ENCODE results near the gene BCDIN3D.
A peak's percentile ranks its signal among the peaks of the same experiment; 100 is the strongest.

BCDIN3D gene

DNA sequence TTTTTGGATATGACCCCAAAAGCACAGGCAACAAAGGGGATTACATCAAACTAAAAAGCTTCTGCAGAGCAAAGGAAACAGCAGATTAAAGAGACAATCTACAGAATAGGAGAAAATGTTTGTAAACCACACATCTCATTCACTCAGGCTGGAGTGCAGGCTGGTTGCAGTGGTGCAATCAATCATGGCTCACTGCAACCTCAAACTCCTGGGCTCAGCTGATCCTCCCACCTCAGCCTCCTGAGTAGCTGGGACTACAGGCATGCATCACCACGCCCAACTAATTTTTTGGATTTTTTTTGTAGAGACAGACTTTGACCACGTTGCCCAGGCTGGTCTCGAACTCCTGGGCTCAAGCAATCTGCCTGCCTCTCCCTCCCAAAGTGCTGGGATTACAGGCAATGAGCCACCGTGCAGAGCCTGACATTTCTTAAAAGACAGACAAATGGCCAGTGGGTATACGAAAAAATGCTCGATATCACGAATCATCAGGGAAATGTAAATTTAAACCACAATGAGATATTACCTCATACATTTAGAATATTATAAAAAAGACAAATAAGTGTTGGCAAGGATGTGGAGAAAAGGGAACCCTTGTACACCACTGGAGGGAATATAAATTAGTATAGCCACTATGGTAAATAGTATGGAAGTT lies 24.5 kb downstream of the BCDIN3D start:
- DNase-seq, result peak; percentile 44

DNA sequence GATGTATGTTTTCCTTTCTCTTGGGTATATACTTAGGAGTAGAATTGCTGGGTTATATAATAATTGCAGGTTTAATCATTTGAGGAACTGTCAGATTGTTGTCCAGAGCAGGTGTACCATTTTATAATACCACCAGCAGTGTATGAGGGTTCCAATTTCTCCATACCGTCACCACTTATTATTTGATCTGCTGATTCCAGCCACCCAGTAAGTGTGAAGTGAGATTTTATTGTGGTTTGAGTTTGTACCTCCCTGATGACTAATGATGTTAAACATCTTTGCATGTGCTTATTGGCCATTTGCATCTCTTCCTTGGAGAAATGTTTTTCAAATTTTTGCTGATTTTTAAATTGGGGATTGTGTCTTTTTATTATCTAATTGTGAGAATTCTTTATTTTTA lies 29.8 kb downstream of the BCDIN3D start:
- DNase-seq, result no peak

DNA sequence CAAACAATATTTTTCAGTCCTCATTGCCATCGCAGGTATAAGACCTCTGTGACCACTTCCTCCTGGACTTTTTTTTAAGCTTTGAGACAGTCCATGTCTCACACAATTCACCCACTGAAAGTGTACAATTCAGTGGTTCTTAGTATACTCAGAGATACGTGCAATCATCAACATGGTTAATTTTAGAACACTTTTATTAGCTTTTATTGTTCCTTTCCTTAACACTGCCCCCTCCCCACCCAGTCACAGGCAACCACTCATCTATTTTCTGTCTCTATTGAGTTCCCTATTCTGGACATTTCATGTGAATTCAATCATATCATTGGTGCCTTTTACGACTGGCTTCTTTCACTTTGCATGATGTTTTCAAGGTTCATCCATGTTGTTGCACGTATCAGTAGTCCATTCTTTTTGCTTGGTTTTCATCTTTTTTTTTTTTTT lies 30.9 kb downstream of the BCDIN3D start:
- DNase-seq, result no peak

DNA sequence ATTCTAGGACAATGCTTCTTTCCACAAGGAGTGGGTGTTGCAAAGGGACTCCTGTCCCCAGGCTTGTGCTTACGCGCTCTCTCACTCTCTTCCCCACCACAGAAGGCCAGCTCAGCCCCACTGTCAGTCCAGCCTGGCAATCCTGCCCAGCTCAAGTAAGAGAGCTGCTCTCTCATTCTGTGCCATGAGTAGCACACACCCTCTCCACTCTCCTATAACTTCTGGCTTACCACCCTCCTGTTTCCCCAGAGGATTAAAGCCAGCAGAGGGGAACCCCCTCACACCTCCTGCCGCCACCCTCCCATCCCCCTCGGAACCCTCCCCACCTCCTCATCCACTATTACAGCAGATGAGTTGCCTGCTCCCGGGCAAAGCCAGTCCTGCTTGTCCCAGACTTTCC lies 31.8 kb downstream of the BCDIN3D start:
- DNase-seq, result no peak

DNA sequence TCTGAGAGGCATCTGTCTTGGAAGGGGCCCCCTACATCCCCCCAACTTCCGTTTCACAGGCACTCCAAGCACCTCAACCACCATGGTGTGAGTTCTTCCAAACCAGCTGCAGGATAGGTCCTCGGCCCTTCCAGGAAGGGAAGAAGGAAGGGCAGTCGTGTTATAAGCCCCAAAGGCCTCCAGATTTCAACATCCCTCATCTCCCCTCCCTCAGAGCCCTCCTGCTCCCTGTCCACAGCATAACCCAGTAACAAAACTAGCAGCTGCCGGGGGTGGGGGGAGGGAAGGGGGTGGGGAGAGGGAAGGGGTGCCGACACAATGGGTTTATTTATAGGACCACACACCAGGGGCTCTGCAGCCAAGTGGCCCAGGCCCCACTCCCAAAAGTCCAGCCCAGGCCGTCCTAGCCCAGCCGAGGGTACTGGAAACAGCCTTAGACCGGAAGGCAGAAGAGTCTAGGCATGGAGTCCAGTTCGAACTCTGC lies 33.0 kb downstream of the BCDIN3D start:
- DNase-seq, result no peak

DNA sequence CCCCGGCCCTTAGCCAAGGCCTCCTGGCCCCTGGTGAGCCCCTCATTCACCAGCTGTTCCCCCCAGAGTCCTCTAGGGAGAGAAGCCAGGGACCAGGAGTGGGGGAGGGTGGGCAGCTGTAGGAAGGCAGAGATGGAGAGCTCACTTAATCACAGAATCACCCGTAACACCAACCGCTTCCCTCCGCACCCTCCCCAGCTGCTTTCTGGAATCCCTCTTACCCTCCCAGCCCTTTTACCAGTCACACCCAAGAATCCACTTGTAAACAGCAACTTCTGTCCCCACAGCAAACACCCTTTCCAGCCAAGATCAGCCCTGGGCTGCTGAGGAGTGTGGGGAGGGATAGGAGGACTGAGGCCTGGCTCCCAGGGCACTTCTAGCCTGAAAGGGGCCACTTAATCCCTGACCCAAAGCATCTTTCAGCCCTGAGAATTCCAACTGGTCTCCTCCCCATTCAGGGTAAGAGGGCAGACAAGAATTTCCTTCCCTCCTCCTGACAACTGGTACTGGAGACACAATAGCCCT lies 33.5 kb downstream of the BCDIN3D start:
- no peak for DNase-seq

DNA sequence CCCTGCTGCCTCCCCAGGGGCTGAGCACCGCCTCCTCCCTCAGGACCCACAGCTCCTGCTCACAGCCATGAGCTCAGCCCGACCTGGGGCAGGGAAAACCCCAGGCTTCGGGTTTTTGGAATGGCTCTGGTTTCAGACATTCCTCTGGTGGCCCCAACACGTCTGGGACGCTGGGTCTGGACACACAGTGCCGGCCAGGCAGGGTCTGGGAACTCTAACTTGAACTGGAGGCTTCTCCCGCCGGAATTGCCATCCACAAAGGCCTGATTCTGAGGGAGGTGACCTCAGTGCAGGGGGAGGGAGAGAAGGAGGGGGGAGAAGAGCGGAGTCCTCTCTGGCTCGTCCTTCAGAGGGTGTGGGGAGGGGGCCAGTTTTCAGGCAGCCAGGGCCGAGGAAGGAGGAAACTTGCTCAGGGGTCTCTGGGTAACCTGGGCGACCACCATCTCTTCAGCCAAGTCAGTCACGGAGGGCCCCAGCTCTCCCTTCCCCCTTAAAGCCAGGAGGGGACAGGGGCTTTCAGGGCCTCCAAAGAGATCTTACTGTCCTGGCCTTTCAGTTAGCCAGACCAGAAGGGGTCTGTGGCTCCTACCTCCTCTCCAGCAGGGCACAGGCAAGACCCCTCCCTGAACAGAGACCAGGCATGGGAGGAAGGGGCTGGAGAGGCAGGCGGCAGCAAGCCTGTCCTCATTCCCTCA lies 34.1 kb downstream of the BCDIN3D start:
- DNase-seq, result no peak

DNA sequence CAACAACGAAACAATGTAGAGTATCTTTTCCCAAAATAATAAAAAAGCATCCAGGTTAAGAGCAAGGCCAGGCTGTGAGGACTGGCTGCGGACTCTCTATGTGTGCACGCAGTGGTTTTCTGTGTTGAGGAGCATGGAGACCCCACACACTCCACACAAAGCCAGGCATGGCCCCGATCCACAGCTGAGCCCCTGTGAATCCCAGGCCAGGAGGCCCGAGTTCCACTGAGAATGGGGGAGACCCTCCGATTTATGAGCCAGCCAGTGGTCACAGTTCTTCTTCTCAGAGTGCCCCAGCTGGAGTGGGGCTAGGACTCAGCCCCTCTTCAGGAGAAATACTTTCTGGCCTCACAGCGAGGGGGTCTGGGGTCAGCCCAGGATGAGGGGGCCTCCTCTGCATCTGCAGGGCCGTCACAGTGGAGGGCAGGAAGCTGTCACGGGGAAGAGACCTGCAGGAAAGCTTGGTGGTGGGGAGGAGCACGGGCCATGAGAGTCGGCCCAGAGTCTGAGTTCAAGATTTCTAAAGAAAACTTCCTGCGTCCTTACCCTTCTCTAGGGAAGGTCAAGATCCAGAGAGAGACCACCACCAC lies 34.8 kb downstream of the BCDIN3D start:
- DNase-seq, result no peak

DNA sequence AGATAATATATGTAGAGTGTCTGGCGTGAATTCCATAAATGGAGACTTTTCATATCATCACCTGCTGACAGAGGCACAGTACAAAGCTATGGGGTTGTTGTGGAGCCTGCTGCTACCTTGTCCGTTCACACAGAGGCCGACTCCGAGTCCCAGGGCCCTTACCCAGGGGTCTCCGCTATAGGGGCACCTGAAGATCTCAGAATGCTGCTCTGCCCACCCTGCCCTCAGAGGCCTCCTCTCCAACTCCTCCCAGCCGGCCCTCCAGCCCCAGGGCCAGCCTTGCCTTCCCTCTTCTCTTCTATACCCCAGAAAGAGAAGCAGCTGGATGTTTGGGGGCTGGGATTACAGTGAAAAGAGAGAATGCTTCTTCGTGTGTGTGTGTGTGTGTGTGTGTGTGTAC lies 36.0 kb downstream of the BCDIN3D start:
- no peak for DNase-seq

DNA sequence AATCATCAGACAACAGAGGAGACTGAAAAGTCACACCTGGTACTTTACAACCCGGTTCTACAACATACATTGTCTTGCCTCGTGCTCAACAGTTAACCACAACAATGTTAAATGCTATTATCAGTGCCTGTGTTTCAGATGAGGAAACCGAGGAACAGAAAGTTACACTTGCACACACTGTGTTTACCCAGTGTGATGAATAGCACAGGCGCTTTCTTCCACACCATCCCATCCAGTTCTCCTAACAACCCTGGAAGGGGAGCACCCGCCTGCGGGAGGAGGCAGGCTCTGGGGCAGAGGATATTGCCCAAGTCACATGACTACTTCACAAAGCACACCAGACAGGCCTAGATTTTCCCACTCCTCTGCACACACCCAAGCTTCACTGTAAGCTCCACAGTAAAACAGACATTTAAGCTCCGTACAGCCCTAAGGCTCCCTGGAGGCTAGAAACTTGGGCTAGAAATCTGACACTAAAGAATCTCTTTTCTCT lies 36.5 kb downstream of the BCDIN3D start:
- DNase-seq, result no peak

DNA sequence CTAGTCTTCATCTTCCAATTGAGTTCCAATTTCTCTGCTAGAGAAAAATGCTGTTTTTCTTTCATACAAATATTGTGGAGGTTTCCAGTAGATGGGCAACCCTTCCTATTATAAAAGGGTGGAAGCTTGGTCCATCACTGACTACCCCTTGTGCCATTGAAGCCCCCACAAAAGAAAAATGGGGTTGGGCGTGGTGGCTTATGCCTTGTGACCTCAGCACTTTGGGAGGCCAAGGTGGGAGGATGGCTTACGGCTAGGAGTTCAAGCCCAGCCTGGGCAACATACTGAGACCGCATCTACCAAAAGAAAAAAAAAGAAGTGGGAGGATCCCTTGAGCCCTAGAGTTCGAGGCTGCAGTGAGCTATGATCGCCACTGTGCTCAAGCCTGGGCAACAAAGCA lies 37.5 kb downstream of the BCDIN3D start:
- no peak for DNase-seq

DNA sequence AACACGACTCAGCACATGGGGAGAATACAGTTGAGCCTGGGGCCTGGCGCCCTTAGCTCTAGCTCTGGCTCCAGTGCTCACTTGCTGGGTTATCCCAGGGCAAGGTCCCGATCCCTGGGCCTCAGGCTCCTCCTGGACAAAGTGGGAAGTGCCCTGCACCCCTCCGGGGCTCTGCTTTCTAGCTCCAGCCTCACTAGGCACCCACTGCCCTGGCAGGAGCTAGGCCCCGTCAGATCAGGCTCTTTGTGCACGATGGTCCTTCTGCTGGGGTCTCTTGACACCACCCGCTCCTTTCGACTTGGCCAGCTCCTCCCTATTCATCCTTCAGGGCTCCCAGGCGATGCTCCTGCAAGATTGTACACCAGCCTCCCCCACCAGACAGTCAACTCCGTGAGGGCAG lies 38.1 kb downstream of the BCDIN3D start:
- DNase-seq, result no peak

DNA sequence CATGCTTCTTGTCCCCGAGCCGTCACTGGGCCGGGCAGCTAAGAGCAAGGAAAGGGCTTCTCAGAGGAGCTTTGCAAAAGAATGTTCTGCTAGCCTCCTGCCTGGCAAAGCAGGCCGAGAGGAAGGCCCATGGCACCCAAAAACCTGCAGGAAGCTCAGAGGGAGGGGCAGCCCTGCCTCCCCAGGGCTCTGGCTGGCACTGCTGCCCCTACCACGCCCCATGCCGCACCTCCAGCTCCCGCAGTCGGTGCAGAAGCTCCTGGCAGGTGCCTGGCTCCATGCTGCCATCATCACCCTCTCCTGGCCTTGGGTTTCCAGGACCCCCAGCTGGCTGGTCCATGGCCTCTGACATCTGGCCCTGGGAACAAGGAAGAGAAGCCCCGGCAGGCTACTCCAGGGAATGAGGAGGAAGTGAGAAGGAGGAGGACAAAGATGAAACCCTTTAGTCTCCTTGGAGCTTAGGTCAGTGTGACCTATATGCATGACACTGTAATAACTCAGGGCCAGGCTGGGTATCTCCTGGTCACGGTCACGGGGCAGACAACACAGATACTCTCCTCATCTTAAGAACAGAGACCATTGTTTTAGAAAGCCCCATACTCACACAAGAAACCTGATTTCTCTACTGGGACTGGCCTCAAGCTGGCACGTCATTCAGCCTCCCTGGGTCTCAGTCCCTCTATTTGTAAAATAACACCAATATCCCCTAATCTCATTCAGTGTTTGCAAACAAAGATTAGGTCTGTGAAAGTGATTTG lies 39.0 kb downstream of the BCDIN3D start:
- no peak for DNase-seq

DNA sequence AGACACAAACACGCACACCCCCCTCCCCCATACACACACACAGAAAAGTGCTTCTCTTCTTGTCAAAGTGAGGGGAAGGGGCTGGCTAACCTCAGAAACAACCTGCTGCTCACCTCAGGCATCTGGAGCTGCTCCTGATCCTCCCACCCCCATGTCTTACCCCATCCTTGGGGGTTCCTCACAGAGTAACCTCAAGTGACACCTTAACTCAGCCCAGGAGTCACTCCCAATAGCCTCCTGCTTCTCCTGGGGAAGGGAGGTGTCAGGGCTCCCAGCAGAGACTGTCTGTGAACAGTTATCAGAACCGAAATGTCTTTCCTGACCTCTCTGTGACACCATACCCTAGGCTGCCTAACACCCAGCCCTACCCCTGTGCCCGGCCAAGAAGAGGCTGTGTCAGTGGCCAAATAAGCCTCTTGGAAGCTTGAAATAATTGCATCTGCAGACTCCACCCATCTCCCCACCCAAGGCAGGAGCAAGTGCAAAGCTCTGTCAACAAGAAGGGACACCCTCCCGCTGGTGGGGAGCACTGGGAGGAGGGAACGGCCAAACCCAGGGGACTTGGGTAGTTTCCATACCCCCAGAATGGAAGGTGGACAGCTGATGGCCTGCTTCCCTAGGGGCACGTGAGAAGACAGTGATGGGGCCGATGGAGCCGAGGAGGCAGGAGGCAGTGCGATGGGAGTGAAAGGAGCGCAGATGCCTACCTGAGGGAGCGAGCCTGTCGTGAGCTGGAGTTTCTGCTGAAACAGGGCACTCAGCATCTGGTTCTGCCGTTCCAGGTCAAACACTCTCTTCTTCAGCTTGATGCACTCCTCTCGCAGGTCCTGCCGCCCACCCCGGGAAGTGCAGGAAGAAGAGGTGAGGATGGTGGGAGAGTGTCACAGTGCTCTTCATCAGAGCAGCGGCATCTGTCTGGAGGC lies 41.5 kb downstream of the BCDIN3D start:
- no peak for DNase-seq

DNA sequence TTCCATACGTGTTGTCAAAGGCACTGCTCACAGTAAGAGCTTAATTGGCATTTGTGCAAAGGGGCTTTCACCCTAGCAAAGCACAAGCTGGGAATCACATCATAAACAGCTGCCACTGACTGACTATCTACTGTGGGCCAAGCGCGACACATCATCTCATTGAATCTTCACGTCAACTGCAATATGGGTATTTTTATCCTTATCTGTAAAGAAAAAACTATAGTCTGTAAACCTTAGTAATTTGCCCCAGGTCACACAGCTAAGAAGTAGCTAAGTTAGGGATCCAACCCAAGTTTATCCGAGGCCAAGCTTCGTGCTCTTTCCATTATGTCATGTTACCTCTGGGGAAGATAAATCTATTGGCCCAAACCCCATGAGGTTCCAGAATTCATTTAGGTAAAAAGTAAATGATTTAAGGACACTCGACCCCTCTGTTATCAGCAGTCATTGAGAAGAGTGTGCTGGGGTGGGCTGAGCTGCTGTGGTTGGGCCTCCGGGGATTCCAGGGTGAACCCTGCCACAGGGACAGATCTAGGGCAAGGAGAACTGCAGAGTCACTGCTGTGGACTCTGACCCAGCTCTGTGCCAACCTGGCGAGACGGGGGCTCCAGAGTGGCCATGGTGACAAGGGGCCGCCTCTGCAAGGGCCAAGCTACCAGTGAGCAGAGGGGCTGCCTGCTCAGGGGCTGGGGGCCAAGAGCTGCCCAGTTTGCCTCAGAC lies 42.3 kb downstream of the BCDIN3D start:
- no peak for DNase-seq

DNA sequence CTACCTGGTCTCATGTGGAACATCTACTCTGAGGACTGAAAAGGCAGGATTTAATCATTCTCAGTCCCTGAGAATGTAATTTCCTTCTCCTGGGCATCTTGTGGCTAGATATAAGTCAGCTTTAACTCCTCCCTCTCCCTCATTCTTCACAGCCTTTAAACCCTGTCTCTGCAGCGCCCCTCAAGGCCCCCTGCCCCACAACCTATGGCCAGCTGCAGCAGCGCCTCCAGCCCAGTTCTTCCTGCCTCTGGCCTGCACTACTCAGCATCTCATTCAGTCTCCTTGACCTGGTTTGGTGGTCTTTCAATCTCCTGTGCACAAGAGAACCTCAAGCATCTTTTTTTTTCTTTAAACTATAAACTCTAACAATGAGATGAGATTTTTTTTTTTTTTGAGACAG lies 44.0 kb downstream of the BCDIN3D start:
- no peak for DNase-seq

DNA sequence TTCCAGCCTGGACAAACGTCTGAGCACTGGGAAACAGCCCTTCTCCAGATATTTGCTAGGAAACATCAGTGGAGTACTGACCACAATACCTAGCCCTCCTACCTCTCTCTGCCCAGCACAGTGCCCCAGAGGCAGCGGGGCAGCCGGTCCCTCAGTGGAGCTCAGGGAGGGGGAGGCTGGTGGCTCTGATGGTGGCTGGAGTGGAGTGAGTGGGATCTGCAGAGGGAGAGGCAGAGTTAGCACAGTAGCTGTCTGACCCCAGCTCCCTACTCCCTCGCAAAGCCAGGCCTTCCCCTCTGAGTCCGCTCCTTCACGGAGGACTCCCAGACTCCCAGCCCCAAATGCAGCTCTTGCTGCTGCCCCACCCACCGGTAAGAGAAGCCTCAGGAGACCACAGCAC lies 44.7 kb downstream of the BCDIN3D start:
- DNase-seq, result no peak

DNA sequence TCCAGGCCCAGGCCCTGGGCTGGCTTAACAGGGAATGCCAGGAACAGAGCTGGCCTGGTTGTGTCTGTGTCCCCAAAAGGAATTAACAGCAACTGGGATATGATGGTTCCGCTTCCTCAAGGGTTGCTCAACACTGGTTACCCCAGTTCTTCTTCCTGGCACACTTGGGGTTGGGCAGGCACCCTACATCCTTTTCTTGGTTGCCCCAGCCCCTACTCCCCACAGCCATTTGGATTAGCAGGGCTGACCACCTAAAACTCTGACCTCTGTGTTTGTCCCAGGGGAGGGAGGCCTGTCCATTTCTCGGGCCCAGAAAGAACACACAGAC lies 45.5 kb downstream of the BCDIN3D start:
- DNase-seq, result no peak

DNA sequence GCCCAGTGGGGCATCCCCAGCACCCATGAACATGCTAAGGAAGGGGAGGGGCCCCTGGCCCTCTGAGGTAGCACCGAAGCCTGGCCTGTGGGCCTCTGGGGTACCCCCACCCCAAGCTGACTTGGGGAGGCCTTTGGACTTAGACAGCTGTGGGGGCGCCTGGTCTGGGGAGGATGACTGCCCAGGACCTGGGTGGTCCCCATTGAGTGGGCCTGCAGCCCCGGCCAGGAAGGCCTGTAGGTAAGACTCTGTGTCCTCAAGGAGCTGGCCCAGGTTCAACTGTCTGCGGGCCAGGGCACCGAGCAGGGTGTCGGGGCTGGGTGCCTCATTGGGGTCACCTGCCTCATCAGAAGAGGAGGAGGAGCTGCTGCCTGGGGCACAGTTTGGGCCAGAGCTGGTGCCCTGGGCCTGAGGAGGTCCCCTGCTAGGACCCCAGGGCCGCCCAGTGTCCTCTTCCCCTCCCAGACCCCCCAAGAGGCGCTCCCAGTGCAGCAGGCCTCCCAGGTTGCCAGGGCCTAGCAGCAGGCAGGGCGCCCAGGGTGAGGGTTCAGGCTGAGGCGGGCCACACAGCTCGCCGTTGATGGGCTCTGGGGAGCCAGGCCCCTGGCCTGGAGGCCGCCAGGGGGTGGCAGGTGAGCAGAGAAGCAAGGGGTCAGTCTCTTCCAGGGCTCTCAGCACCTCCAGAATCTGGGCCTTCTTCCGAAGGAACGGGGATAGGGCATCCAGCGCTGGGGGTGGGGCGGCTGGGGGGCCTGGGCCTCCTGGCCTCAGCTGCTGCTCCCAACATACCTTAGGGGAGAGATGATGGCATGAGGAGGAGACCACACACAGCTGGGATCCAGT lies 46.1 kb downstream of the BCDIN3D start:
- no peak for DNase-seq

DNA sequence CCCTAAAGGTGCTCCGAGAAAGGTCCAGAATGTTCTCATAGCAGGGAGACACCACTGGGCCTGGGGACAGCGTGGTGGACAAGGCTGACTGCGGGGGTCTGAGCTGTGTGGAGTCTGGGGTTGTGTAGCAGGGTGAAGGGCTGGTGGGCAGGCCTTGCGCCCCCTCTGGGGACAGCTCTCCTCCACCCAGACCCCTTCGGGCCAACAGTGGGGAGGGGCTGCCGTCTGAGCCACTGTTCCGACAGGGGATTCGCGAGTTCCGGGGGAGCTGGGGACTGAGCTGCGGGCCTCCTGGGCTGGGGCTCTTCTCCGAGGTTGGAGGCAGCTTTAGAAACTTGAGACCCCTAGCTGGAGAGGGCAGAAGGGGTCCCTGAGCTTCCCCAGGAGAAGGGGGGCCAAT lies 46.8 kb downstream of the BCDIN3D start:
- no peak for DNase-seq
